HL-60/S4 treated with phorbol 12-myristate 13-acetate at 8.2 ng/mL for 4 days and 3 days (cell line): Measurements from ENCODE around the gene ARHGEF10L.

Experiments used
- in situ Hi-C: fragments of 300-500 bp; cut with MboI; formaldehyde crosslinking; loops from 2 replicates; pipeline ENCODE4 v1.15.0; 2022; ENCODE audit warnings: low sequenced_read_pairs

ARHGEF10L gene

DNA sequence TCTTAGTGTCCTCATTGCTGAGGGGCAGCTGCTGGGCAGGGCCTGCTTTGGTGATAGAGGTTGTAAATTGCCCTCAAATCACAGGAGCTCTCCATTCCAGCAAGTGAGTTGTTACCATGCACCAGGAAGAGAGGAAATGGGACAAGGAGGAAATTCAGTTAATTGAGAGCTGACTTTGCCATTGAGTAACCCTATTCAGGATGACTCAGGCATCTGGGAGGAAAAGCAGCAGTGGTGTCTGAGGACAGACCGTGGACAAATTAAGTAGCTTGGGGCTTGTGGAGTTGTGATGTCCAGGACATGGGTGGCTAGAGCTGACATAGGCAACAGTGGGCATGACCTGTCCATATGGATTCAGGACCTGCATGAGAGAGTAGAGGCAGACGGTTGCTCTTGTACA, 5.9 kb downstream of the ARHGEF10L start:
- in situ Hi-C loops: no loop called here

DNA sequence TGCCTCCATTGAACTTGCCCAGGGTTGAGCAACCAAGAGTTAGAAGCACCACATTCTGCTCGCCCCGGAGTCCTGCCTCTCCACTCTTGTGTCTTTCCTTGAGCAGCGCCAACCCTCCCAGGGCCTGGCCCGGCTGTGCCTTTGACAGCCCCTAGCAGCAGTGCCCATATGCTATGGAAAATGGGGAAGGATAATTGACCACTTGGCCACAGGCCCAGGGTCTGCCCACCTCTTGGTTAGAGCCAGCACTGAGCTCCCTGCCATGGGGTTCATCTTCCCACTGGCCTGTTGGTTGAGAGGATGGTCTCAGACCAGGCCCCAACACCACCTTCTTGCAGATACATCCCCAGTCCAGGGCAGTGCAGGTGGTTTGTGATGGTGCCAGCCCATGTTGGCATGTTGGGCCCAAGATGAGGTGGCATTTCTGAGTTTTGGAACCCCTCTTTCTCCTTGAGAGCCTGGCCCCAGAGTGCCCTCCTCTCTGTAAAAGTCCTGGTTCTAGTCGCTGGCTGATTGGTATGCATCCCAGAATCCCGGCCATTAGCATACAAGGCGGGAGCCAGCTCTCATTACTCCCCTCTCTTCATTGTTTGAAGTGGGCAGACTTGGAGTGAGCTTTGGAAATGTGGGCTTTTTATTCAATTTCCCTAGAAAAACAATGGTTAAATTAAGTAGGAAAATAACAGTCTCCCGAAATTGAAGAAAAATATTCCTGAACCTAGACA, 7.6 kb downstream of the ARHGEF10L start:
- in situ Hi-C loops: no loop called here

DNA sequence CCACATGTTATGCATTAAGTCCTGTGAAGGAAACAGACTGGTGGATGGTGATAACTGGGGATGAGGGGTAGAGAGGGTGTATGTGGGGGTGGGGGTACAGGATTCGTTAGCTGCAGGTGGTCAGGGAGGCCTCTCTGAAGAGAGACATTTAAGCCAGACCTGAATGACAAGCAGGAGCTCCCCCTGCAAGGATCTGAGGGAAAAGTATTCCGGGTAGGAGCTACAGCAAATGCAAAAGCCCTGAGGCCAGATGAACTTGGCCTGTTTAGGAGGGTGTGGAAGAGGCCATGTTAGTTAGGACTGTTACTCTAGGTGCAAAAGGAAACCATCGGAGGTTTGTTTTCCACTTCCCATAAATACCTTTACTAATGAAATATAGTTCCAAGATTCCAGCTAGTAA, 9.9 kb downstream of the ARHGEF10L start:
- in situ Hi-C loops: no loop called here

DNA sequence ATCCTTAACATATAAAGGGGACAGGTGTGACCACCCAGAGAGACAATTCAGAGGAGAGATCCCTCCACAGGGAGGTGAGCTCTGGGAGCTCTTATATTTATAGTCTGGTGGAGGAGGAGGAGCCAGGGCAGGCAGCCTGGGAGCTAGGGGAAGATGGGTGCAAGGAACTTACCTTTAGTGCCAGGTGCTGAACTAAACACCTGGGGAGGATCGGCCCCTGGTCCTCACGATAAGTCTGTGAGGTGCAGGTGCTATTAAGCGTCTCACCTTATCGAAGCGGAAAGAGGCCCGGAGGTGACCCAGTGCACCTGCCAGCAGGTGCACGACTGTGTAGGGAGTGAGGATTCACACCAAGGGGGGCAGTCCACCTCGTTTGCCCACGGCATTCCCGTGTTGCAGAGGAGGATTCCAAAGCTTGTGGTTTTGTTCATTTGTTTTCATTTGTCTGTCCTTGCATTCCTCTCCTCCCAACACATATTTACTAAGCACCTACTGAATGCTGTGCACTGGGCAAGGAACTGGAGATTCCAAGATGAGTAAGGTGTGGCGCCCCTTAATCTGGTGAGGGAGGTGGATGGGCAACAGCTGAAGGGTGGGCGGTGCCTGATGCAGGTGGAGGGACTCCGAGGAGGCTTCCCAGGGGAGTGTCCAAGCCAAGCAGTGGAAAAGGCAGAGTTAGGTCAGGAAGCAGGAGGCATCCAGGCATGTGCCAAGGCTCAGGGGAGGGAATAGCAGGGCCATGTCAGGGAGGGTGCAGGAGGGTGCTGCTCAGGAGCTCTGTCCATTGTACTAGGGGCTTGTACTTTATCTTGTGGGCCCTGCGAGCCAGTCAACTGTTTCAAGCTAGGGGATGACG, 11.5 kb downstream of the ARHGEF10L start:
- in situ Hi-C loops: no loop called here

DNA sequence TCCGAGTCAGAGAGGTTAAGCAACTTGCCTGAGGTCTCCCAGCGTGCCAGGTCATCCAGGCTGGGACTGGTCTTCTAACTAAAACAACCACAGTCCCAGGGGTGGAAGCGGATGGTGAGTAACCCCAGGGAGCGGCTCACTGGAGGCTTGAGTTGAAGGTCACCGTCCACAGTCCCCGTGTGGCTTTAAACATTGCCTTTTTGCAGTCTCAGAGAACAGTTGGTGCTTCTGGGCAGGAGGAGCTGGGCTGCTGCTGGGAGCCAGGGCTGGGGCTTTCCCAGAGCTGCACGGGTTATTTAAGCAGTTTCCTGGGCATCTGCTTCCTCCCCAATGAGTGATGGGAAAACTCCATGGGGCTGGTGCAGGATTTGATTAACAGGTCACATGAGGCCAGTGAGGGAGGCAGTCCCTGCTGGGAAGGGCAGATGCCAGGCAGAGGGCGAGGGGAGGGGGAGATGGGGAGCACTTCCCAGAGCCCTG, 12.3 kb downstream of the ARHGEF10L start:
- in situ Hi-C loops: no loop called here

DNA sequence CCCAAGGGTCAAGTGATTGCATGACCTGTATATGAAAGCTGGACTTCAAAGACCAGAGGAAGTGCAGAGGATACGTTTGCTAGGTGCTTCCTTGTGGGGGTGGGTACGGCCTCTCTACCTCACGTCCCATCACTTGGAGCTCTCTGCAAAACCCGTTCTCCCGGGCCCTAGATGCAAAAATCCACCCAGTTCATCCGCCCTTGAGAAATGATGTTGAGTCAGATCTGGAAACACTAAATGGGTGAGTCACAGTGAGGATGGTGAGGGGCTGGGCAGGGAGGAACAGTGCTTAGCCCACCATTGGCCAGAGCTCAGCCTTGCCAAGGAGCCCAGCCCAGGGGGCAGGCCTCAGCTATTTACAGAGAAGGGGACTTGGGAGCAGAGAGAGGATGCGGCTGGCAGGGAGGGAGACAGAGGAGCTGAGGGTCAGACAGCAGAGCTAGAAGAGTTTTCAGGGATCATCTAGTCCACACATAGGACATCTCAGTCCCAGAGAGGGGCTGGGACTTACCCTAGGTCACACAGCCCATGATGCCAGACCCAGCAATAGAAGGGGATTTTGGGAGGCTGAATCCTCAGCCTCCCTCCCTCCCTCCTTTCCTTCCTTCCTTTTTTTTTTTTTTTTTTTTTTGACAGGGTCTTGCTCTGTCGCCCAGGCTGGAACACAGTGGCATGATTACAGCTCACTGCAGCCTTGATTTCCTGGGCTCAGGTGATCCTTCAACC, 14.6 kb downstream of the ARHGEF10L start:
- in situ Hi-C loops: no loop called here

DNA sequence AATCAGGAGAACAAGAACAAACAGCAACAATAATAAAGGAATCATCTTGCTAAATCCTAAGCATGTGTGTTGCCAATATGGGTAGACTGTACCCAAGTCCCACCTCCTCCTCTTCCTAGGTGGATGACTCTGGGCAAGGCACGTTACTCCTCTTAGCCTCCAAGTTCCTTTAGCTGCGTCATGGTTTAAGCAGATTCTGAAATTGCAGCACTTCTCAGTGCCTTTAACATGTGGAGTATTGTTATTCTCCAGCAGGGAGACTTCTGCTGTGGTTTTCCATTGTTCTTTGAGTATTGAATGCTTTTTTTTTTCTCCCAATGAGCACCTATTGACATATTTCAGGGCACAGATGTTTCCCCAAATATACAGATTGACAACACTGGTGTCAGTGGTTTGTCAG, 15.5 kb downstream of the ARHGEF10L start:
- in situ Hi-C loops: no loop called here

DNA sequence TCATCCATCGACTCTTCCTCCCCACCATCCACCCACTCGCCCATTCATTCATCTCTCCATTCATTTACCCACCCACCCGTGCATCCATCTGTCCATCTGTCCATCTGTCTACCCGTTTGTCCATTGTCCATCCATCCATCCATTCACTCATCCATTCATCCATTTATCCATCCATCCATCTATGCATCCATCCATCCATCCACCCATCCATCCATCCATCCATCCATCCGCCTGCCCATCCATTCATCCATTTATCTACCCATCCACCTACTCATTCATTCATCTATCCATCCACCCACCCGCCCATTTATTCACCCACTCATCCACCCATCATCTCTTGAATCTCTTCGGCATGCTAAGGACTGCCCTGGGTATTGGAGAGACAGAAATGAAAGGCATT, 18.5 kb downstream of the ARHGEF10L start:
- in situ Hi-C loops: no loop called here

DNA sequence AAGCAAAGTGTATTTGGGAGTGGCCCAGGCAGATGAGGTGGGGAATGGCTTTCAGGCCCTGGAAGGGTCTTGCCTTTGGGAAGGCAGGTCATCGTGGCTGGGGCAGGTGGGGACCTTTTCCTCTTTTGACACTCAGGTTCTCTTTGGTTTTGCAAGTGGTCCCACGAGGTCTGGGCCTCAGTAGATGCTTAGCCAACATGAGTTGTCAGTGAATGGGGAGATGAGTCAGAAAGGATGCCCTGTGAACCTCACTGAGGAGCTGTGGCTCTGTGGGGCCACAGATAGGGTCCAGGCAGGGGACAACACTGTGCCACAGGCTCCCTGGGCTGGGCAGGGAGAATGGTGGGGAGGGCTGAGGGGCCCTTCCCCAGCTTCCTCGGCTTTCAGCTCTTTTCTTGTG, 19.0 kb downstream of the ARHGEF10L start:
- in situ Hi-C loops: no loop called here

DNA sequence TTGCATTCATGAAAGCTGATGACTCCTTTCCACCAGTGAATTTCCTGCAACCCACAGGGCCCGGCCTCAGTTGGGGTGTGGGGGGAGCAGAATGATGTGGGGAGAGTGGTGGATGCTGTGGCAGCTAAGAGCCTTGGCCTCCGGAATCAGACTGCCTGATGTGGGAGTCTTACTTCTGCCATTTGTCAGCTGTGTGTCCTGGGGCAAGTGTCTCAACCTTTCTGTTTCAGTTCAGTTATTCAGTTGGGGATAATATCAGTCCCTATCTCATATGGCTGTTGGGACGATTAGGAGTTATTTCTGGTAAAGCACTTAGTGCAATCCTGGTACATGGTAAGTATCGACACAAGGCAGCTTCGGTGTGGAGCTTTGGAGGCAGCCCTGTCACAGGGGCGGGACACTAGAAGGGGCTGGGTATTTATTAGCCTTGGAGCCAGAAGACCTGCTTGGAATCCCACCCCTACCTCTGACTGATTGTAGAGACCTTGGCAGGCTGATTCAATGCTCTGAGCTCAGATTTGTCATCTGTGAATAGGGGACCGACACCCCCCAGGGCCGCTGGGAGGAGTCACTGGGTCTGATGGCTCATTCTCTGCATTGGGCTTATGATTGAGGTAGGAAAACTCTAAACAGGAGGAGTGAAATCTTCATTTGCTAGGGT, 19.6 kb downstream of the ARHGEF10L start:
- in situ Hi-C loops: no loop called here

DNA sequence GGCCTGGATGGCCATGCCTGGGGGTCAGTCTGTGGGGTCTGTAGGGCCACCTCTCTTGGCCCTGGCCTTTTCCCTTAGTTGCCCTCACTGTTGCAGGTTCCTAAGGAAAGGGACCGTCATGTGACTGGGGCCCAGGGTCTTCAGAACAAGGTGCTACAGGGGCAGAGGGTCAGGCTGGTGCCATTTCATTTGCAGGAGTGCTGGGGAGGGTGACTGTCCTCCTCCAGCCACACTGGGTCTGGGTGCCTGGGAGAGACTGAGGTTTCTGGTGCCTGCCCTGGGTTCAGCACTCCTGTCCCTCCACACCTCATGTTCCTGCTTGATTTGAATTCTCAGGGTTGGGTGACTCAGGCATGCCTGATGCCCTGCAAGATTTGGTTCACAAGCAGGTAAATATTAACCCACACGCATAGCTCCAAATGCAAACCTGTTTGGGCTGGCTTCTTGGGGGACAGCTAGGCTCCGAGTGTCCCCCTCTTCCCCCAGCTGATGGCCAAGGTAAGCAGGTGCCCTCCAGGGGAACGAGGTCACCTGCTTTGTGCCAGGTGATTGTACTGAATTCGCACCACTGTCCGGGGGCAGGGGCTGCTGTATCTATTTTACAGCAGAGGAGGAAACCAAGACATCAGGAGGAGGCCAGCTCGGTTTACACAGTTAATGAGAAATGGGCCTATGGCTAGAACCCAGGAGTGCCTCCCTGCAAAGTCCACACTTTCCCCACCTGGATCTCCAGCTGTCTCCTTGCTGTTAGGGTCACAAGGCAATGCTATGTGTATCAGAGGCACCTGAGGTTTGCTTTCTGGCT, 20.3 kb downstream of the ARHGEF10L start:
- in situ Hi-C loops: no loop called here

DNA sequence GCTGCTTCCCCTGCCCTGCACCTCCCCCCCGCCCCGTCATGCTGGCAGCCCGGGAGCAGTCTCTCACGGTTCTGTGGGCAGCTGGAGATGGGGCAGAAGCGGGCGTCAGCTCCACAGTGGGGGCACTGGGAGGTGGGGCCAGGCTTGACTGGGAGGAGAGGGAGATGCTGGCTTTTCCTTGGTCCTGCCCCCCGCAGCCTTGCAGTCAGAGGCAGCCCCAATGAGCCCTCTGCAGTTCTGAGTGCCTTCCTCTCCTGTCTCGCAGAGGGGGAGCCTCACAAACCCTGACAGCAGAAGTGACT, 21.7 kb downstream of the ARHGEF10L start:
- in situ Hi-C loops: no loop called here

DNA sequence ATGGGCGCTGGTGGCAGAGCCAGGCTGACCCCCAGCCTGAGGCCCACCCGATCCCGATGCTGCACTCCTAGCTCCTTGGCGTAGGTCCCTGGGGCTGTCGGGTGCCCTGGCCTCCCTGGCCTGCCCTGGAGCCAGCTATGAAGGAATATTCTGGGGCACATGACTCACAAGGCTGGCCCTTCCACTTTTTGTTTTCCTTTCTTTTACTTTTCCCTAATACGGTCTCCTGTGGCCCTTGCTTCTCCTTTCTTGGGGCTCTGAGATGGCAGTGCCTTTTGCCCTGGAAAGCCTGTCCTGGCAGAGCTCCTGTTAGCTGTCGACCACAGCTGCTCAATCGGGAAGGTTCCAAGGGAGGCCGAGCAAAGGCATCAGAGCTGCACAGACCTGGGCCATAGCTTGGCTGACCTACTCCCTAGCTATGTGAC, 22.1 kb downstream of the ARHGEF10L start:
- in situ Hi-C loops: no loop called here

DNA sequence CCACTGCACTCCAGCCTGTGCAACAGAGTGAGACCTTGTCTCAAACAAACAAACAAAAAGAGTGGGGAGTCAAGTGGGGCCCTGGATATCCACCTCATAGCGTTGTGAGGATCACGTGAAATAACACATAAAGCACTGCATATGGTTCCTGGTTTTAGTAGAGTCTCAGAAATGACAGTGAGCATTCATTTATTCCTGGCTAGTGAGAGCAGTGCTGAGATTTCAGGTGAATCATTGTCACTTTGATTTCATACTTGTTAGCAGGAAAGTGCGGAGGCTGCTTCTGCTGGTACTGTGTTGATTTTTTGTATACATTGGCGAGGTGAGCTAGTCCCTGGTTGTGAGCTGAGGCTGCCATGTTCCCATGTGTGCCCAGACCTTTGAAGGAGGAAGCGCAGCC, 22.9 kb downstream of the ARHGEF10L start:
- in situ Hi-C loops: no loop called here

DNA sequence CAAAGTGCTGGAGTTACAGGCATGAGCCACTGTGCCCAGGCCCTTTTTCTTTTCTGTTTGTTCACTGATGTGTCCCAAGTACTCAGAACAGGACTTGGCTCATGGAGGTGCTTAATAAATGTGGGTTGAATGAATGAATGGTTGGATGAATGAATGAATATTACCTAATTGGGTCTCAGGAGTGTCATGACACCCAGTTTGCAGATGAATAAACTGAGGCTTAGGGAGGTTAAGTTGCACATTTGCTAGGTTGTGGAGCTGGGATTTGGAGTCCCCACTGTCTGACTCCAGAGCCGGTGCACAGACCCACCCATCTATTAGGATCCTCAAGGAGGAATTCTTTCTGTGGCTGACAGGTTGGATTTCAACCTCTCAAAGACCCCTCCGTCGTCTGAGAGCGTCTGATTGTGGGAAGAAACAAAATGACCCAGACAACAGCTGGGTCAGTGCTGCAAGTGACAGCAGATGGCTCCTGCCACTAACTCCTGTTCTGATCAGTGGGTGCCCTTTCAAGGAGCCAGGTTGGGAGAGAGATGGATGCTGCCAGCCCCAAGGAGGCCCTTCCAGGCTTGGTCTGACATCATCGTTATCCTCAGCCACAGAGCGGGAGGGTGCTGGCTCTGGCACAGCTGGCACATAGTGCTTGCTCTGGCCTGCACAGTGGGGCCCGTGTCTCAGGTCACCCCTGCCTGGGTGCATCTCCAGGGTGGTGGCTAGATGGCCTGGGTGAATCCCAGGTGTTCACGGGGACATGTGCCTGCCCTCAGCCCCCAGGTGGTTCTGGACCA, 24.2 kb downstream of the ARHGEF10L start:
- in situ Hi-C loops: no loop called here

DNA sequence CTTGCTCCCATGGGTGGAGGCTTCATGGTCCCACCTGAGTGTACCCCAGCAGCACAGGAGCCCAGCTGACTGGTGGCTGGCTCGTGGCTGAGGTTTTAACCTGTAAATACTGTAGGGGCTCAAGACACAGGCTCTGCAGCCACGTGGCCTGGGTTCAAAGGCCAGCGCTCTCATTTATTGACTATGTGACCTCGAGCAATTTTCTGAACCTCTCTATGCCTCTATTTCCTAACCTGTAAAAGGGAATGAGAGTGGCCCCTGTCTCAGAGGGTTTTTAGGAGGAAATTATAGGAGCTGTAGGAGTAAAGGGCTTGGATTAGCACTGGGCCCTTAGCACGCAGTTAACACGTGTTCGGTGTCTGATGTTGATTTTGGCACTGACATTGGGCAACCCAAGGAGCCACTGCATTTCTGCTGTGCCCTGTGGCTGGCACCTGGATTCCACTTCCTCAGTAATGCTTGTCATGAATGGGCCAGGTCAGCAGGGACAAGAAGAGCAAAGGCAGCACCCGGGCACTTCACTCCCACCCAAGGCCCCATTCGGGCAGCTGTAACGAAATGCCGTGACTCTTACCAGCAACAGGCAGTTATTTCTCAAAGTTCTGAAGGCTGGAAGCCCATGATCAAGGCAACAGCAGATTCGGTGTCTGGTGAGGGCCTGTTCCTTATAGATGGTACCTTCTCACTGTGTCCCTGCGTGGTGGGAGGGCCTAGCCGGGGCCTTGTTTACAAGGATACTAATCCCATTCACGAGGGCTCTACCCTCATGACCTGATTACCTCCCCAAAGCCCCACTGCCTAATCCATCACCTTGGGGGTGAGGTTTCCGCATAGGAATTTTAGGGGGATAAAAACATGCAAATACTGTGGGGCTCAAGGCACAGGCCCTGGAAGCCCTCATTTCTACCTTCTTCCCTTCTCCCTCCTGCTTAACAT, 25.2 kb downstream of the ARHGEF10L start:
- in situ Hi-C loops: no loop called here

DNA sequence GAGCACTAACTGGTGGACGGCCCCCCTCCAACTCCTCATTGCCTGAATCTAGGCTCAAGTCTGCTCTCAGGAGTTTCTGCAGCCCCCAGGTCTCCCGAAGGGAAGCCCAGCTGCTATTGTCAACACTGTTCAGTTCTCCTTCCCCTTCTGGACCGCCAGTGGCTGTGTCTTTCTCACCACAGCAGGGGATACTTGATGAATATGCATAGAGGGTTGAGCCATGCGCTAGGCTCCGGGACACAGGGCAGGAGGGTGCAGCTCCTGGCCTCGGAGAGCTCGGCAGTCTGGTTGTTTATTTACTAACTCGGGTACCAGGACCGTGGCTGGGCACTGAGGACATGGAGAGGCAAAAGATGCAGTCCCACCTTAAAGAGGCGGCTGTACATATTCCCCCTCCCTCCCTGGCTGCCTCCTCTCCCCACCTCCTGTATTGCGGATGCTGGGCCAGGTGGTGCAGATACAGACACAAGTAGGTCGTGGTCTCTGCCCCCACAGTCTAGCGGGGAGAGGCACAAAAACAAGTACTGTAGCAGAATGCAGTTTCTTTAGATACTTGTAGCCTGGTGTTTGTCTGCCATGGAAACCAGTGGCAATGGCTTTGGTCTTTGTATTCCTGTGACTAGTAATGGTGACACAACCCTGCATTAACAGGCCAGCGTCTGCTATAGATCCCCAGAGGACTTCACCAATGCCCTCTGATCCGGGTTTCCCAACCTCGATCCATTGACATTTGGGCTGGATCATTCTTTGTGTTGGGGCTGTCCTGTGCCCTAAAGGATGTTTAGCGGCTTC, 26.2 kb downstream of the ARHGEF10L start:
- in situ Hi-C loops: no loop called here

DNA sequence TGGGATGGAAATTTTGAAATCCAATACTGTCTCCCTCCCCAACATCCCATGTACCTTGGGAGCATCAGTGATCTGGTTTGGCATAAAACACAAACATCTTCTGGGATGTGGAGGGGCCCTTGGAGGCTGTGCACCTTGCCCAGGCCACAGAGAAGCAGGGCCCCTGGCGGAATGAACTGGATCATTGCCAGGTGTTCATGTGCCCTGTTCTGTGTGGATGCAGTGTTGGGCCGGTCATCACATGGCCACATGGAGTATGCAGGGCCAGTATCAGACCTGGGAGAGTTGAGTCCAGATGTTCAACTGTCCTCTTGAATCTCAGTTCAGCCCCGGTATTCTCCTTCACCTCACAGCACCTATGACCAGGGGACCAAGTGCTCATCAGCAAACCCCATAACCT, 26.9 kb downstream of the ARHGEF10L start:
- in situ Hi-C loops: no loop called here
